KMS-11 (cell line): ENCODE measurements around the gene GCKR.

Source experiments
- H2AFZ ChIP-seq: fragments of 200-600 bp; sonication (generic); 2 replicates; pipeline ENCODE4 v1.6.1; 2016; ENCODE audit warnings: antibody characterized with exemption, mixed run types, low read depth
- H3K27ac ChIP-seq: fragments of 200-600 bp; sonication (generic); 2 replicates; pipeline ENCODE4 v1.6.1; 2016; ENCODE audit warnings: mild to moderate bottlenecking, mixed run types
- H3K27me3 ChIP-seq: fragments of 200-600 bp; sonication (generic); 2 replicates; pipeline ENCODE4 v1.6.1; 2017; ENCODE audit warnings: mild to moderate bottlenecking, low read depth, mixed run types, moderate library complexity; ENCODE audit not compliant: insufficient read depth
- H3K36me3 ChIP-seq: fragments of 200-600 bp; sonication (generic); 2 replicates; pipeline ENCODE4 v1.6.1; 2017; ENCODE audit warnings: mild to moderate bottlenecking, mixed run types; ENCODE audit not compliant: insufficient read depth
- H3K4me1 ChIP-seq: fragments of 200-600 bp; sonication (generic); 2 replicates; pipeline ENCODE4 v1.6.1; 2016; ENCODE audit warnings: mild to moderate bottlenecking, low read depth, mixed run types; ENCODE audit not compliant: poor library complexity, severe bottlenecking
- H3K4me2 ChIP-seq: fragments of 200-600 bp; sonication (generic); 2 replicates; pipeline ENCODE4 v1.7.0; 2016; ENCODE audit warnings: mild to moderate bottlenecking, mixed run types
- H3K4me3 ChIP-seq: fragments of 200-600 bp; sonication (generic); IDR thresholded peaks from 2 replicates; pipeline ENCODE4 v1.6.1; 2017; ENCODE audit warnings: low read depth, low read length, mixed read lengths; ENCODE audit not compliant: insufficient read depth
- H3K79me2 ChIP-seq: fragments of 200-600 bp; sonication (generic); 2 replicates; pipeline ENCODE4 v1.6.1; 2016; ENCODE audit warnings: low read depth, mixed run types; ENCODE audit not compliant: insufficient read depth
- H3K9ac ChIP-seq: fragments of 200-600 bp; sonication (generic); 2 replicates; pipeline ENCODE4 v1.6.1; 2016; ENCODE audit warnings: mild to moderate bottlenecking, mixed run types
- H4K20me1 ChIP-seq: fragments of 200-600 bp; sonication (generic); 2 replicates; pipeline ENCODE4 v1.6.1; 2016; ENCODE audit warnings: mild to moderate bottlenecking, mixed run types; ENCODE audit not compliant: insufficient read depth
- TF ChIP-seq, protein P1 (sequence below): fragments of 200-600 bp; sonication (generic); conservative IDR thresholded peaks from 2 replicates; pipeline ENCODE4 v1.6.1; 2017; ENCODE audit warnings: low read depth, mild to moderate bottlenecking, antibody characterized with exemption, low read length, moderate library complexity, mixed read lengths

GCKR gene

DNA sequence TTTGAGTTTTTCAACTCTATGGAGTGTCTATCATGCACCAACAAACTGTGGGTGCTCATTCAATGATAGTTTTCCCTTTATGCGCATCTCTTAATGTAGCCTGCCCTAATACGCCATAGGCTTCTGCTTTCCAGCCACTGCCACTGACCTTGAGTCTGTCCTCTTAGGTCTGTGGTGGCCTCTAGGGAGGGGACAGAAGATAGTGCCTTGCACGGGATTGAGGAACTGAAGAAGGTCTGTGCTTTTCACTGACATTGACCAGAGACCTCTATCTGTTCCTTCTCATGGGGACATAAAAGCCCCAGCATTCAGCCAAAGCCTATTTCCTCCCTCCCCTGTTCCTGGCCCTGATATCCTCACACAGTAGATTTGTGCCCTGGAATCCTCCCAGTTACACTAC, 2.3 kb downstream of the GCKR start:
- H3K4me3 ChIP-seq = no peak overlapping the region
- no peaks in the 10 kb centered on the region for H3K36me3 ChIP-seq
- TF ChIP-seq, protein P1, sequence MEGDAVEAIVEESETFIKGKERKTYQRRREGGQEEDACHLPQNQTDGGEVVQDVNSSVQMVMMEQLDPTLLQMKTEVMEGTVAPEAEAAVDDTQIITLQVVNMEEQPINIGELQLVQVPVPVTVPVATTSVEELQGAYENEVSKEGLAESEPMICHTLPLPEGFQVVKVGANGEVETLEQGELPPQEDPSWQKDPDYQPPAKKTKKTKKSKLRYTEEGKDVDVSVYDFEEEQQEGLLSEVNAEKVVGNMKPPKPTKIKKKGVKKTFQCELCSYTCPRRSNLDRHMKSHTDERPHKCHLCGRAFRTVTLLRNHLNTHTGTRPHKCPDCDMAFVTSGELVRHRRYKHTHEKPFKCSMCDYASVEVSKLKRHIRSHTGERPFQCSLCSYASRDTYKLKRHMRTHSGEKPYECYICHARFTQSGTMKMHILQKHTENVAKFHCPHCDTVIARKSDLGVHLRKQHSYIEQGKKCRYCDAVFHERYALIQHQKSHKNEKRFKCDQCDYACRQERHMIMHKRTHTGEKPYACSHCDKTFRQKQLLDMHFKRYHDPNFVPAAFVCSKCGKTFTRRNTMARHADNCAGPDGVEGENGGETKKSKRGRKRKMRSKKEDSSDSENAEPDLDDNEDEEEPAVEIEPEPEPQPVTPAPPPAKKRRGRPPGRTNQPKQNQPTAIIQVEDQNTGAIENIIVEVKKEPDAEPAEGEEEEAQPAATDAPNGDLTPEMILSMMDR = no peak
- H3K4me1 ChIP-seq = no peaks in the 10 kb centered on the region
- no peaks in the 10 kb centered on the region for H4K20me1 ChIP-seq
- no peak overlapping the region for H3K4me2 ChIP-seq
- no peak overlapping the region for H3K9ac ChIP-seq
- no peaks in the 10 kb centered on the region for H3K79me2 ChIP-seq
- H2AFZ ChIP-seq = no peak overlapping the region
- no peaks in the 10 kb centered on the region for H3K27me3 ChIP-seq
- H3K27ac ChIP-seq = no peak overlapping the region

DNA sequence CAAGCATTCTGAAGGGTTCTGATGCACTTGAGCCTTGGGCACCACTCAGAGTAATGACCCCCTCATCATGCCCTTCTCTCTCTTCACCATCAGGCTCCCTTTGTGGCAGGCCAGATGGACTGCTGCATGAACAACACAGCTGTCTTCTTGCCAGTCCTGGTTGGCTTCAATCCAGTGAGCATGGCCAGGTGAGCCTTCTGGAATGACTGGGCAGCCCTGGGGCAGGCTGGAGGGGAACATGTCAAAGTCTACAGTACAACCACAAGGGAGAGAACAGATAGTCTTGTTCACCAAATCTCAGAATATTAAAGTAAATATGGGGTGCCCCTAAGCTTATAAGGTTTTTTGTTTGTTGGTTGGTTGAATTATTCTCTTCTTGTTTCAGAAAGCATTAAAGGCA, 4.4 kb downstream of the GCKR start:
- H3K27ac ChIP-seq = no peak overlapping the region
- H3K79me2 ChIP-seq = no peaks in the 10 kb centered on the region
- H3K27me3 ChIP-seq = no peaks in the 10 kb centered on the region
- no peak overlapping the region for H3K4me2 ChIP-seq
- no peaks in the 10 kb centered on the region for H3K36me3 ChIP-seq
- H3K4me3 ChIP-seq = no peak overlapping the region
- H2AFZ ChIP-seq = no peak overlapping the region
- TF ChIP-seq, protein P1 = no peak
- no peaks in the 10 kb centered on the region for H4K20me1 ChIP-seq
- no peaks in the 10 kb centered on the region for H3K4me1 ChIP-seq
- H3K9ac ChIP-seq = no peak overlapping the region

DNA sequence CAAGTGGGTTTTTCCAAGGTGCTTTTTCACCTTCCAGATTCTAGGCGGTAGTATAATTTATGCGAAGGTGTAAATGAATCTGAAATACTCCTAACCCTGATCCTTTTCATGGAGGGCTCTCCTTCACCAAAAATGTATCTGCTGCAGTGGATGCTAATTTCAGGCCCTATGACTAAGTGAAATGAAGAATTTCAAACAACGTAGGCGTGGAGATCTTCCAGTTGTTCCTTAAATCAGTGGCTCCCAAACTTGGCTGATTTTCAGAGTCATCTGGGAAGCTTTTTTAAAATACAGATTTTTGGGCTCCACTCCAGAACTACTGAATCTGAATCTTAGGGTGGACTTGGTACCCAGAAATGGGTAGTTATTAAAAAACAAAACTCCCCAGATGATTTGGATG, 5.5 kb downstream of the GCKR start:
- Histone ChIP-seq H3K4me3 (no peak overlapping the region), H3K4me1 (no peaks in the 10 kb centered on the region), H3K9ac (no peak overlapping the region), H3K27ac (no peak overlapping the region), H4K20me1 (no peaks in the 10 kb centered on the region), H3K36me3 (no peaks in the 10 kb centered on the region), H3K4me2 (no peak overlapping the region), H2AFZ (no peak overlapping the region), H3K79me2 (no peaks in the 10 kb centered on the region), H3K27me3 (no peaks in the 10 kb centered on the region)
- TF ChIP-seq, protein P1 = no peak

DNA sequence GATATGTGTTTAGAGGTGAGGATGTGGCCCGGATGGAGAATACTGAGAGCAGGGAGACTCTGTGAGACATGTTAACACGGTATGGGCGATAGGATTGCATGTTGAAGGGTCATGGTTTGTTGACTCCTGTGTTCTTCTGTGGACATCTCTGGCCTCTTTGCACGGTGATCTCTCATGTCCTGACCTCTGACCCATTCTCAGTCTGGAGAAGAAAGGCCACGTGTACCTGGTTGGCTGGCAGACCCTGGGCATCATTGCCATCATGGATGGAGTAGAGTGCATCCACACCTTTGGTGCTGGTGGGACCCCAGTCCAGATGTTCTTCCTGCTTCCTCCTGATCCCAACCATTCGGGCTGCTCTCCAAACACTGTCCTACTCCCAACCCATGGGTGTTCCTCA, 9.9 kb downstream of the GCKR start:
- Histone ChIP-seq H3K4me3 (no peak overlapping the region), H4K20me1 (no peaks in the 10 kb centered on the region), H3K36me3 (no peaks in the 10 kb centered on the region), H3K79me2 (no peaks in the 10 kb centered on the region), H3K9ac (no peak overlapping the region), H3K4me2 (no peak overlapping the region), H3K27ac (no peak overlapping the region), H3K27me3 (no peaks in the 10 kb centered on the region), H2AFZ (no peak overlapping the region), H3K4me1 (no peaks in the 10 kb centered on the region)
- TF ChIP-seq, protein P1 = no peak

DNA sequence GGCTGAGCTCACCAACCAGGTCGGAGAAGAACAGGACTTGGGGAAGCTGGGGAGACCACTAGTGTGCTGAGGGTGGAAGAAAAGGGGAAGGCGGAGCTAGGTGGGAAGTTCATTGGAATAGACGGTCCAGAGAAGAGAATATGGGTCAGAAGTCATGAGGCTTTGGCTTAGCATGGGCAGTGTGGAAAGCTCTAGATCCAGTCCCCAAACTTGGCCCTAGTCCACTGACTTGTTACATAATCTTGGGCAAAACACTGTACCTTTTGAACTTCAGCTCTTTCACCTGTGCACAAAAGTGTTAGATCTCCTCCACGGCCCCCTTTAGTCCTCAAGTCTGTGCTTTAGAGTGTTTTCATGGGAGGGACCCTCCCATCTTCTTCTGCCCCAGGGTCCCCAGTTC, 10.7 kb downstream of the GCKR start:
- H3K4me3 ChIP-seq = no peak overlapping the region
- no peaks in the 10 kb centered on the region for H3K4me1 ChIP-seq
- no peaks in the 10 kb centered on the region for H4K20me1 ChIP-seq
- no peaks in the 10 kb centered on the region for H3K79me2 ChIP-seq
- H2AFZ ChIP-seq = no peak overlapping the region
- no peaks in the 10 kb centered on the region for H3K27me3 ChIP-seq
- TF ChIP-seq, protein P1 = no peak
- no peaks in the 10 kb centered on the region for H3K36me3 ChIP-seq
- H3K9ac ChIP-seq = no peak overlapping the region
- H3K27ac ChIP-seq = no peak overlapping the region
- no peak overlapping the region for H3K4me2 ChIP-seq
